ENCODE data around the gene DIAPH3.

DIAPH3 gene

DNA sequence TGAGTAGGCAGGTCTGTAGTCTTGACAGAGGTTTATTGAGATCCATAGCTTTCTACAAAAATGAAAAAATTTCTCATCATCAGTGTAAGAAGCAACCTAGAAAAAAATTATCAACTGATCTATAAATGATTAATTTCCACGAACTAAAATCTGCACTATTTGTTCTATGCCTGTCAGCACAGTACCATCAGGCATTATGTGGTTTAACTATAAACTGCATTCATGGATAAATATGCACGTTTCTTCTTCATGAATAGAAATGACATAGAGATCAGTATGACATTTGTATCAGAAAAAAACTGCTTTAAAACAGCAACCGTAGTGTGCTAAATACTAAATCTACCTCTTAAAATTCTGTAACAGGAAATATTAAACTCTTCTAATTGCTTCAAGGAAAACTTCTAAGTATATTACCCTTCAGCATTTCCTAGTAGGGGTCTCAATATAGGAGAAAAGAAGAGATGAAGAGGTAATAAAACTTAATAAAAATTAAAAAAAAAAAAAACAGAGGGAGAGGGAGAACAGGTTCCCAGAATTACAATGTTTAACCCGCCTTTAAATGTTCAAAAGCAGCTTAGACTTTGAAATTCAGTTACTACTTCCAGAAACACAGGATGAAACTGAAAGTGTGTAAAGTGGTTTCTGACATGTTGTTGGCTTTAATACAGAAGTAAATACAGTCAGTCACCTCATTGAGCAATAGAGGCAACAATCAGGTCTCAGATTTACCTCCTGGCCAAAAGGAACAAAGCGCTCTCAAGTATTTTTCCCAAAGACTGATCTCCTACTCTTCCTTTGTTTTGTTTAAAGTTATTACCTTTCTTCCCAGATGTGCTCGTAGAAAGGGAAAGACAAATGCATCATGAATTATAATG lies 144.4 kb downstream of the DIAPH3 start:
- DNase-seq = peak; percentile 22

DNA sequence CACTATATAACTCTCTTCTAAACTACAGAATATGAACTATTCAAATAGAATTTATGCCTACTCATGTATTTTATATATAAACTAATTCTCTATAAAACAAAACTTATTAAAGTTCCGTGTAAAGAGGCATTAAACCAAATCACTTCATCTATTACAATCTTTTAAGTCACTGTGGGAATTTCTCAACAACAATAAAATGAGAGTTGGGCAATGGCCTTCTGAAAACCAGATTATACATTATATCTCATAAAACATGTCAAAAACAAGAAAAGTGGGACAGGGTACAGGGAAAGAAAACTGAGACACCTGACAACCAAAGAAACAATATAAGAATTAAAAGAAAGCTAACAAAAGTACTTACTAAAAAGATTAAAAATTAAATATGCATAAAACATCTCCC lies 145.2 kb downstream of the DIAPH3 start:
- no peak for DNase-seq

DNA sequence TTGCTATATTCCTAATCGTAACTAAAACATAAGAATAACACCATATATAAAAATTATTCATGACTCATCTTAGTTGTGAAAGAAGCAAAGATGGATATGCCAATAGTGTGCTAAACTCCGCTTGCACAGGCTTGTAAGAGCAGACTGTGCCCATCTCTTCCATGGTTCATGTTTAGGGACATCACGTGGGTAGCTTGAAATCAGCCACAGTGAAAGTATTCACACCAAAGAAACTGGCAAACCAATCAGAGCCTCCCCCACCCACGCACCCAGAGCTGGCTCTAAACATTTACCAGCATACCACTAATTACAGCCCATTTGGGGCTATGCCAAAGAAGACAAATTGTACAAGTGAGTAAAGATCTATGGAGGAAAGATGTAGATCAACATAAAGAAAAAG lies 147.5 kb downstream of the DIAPH3 start:
- no peak for DNase-seq

DNA sequence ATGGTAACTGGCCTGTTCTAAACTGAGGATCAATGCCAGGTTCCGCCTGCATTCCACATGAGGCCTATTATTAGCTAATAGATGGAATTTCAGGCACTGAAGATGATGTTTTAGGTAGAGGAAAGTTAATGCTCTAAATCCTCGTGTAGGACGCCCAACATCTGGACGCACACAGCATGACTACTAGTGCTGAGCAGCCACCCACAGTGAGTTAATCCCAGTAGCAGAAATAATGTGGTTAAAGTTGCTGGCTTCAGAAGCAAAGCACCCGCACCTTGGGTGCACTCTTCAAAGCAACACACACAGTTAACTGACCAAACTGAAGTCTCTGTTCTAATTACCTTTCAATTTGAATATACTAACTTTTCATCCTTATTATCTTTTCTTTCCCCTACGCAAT lies 150.6 kb downstream of the DIAPH3 start:
- no peak for DNase-seq

DNA sequence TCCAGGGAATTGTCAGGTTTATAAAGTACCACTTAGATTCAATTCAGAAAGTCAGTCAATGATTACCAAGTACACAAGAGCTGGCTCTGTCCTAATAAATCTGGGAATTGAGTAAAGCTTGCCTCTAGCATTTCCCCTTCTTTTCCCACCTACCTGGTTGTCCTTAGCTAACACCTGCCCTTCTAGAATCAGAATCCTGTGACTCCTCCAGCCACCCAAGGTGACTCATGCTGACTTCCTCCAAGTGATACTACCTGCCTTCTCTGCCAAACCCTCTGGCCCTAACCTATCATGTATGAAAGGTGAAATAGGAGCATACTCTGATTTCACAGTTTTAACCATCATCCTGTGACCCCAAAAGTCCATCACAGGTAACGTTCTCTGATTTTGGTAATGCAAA lies 151.2 kb downstream of the DIAPH3 start:
- no peak for DNase-seq

DNA sequence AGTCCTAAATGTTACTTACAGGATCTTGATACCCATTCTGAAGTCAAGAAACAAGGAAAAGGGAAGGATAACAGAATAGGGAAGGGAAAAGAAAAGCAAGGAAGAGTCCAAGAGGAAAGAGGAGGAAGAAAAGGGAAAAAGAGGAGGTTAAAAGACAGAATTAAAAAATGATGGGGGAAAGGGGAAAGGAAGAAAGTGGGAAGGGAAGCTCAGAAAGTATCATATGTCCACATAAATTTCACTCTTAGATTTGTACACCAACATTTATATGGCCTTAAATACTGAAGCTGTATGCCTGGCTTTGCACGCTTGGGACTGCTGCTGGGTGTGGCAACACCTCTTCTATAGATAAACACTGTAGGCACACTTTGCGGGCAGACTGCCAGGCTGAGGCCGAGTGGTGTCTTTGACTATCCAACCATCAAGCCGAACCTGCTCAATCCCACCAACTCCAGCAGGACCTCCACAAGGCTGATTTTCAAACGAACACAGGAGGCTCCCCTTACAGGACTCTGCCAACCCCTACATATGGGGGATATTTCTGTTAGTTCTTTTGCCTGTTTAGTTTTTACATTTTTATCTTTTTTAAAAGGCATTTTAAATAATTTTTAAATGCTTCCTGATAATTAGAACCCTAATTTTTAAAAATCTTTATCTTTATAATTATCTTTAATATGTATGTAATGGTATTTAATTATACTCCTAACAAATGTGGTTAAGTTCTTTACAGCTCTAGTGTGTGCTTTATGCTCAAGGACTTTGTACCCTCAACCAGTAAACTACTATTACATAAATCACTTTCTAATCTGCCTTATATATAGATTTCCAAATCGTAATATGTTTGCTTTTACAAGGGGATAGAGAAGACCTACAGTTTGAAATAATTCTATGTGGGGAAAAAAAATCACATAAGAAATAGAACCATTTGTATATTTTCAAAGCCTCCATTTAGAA lies 154.2 kb downstream of the DIAPH3 start:
- DNase-seq = no peak

DNA sequence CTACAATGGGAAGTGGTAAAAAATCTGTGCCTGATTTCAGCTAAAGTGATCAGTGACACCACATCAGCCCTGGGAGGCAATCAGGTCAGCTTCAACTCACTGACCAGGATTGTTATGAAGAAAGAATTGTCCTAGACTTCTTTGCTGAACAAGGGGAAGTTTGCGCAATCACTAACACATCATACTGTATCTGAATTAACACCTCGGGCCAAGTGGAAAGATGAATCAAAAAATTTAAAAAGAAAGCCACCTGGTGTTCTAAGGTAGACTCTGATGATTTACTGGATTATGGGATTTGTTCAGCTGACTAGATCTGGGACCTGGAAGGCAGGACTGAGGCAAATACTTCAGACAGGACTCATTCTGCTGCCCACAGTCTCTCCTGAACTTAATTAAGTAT lies 161.8 kb downstream of the DIAPH3 start:
- DNase-seq = no peak

DNA sequence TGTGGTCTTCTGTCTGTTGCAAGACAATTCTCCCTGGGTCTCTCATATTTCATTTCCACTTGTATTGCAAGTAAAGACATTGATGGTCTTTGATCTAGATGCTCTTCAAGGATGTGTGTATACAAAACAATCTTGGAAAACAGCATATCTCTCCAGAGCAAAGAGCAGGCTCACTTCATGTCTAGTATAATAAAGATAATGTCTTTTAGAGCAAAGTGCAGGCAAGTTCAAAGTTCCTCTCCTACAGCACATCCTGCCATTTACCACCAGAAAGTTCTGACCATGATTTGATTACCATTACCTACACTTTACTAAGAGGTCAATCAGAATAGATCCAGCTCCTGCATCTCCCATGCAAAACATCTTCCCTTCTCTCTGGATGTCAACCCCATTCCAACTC lies 162.8 kb downstream of the DIAPH3 start:
- no peak for DNase-seq

DNA sequence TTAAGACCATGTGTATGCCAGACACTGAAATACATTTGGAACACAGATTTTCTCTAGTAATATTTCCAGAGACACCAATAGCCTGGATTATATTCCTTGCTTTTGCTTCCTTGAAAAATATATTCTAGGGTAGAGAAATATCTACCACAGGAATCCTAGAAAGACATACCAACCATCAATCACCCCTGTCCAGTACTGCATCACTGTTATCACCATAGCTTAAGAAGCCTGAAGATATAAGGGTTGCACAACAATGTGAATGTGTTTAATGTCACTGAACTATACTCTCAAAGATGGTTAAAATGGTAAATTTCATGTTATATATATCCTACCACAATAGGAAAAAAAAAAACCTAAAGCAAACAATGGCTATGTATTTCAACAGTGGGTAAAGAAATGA lies 163.6 kb downstream of the DIAPH3 start:
- DNase-seq = no peak

DNA sequence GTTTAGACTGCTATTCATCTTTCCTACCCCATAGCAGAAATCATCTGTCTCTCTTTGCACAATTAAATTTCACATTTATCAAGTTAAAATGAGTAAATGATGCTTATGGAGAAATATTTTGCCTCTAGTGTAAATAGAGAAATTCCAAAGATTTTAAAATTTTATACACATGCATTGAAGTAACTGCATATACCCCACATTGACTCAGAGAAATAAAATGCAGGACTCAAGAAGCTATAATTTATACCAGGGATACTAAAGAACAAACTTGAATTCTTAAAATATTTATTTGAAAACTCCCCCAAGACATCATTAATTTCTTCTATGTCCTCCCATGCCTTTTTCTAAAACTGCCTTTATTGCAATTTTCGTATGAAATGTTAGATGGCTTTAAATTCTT lies 165.8 kb downstream of the DIAPH3 start:
- no peak for DNase-seq

DNA sequence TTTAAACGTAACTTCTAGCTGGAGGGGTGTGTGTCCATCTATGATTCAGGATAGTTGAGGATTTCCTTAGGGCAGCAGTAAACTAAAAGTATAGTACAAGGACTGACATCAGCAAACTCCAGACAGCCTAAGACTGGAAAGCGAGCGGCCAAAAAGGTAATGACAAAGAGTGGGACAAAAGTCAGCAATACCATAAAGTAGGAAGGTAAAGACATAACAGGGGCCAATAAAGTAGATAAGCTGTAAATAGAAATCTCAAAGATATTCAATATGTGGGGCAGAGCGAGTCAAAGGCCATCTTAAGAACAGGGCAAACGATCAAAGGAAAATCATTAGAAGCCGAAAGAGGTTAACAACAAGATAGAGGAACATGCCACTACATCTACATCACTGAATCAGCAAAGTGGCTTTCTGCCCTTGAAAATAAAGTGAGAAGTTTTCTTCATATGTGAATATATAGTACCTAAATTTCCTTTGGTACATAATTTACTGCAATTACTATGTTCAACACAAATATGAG lies 167.2 kb downstream of the DIAPH3 start:
- DNase-seq = no peak

DNA sequence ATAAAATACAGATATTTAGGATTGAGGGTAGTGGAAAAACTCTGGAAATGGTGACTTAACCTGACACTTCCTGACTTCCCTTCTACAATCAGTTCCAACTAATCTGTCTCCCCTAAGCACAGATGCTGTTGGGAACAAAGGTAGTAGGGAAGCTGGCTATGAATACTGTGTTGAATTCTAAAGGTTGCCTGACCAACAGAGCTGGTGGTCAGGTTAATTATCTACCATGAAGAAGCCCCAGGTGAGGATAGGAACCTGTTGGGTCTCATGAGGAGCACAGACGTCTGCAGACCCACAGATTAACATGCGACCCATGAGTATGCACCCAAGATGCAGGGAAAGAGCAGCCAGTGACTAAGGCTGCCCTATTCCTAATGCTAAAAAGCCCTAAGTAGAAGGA lies 172.3 kb downstream of the DIAPH3 start:
- no peak for DNase-seq

DNA sequence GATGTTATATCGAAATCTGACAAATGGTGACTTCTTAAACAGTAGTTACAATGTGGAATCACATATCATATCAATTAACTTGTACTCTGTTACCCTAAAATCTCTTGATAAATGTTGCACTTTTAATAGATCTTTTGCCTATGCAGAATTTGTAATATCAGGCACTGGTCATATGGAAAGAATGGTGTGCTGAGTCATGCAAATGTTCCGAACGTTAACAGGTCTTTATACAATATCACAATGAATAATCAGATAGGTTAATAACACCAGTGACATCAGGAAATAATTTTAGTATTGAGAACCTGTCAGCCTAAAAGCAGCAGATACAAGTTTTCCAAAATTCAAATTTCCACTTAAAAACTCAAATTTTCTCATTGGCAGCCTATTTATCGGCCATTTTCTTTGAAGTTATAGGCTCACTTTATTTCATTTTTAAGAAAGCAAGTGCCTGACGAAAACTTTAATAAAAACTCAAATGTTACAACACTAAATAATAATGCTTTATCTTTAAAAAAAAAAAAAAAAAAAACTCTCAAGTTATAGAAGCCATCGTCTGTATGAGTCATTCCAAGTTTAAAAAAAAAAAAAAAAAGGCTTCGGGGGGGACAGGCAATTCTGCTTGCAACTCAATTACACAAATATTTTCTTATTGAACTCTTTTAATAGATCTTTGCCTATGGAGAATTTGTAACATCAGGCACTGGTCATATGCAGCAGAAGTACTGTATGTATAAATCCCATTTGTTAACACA lies 180.9 kb downstream of the DIAPH3 start:
- DNase-seq = no peak

DNA sequence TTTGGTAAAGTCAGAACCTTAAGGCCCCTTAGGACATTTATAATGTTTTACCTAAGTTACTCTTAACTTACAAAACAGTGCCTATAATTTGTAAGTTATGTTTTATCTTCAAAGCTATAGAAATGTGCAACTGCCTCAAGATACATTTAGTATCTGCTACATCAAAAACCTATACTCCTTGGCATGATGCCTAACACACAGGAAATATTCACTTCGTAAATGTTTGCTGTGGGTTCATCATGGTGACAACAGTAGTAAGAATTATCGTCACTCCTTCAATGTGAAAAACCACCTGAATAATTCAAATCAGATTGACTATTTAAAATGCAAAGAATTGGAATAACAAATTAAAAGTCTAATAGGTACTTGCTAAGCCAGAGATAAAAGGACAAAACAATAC lies 184.1 kb downstream of the DIAPH3 start:
- no peak for DNase-seq

DNA sequence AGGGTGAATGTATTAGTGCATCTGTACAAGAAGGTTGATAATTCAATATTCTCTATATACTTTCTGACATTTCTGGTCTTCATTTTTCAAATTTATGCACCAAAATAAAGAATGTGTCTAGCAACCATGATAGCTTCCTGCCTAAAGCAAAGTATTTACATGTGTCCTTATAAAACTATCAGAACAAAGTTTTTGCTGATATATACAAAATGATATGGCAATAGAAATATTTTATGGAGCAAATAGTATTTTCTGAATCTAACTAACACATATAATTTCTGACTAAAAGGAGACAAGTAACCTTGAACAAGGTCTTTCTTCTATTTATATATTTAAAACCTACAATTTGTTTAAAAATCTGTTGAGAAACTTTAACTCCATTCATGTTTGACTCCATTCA lies 184.9 kb downstream of the DIAPH3 start:
- no peak for DNase-seq

DNA sequence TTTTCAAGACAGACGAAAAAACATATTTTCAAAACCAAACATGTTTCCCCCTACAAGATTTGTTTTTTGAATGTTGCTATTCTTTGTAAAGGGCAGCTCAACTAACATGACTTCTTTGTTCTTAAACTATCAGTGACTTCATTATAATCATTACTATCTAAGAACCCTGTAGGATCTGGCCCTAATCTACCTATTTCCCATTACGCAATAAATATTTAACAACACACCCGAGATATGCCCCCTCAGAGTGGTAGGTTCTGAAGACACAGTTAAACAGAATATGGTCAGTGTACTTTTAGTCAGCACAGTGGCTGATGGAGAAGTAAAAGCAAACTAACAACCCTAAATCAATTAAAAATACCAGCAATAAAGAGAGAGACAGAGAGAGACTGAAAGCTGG lies 186.9 kb downstream of the DIAPH3 start:
- DNase-seq = no peak

DNA sequence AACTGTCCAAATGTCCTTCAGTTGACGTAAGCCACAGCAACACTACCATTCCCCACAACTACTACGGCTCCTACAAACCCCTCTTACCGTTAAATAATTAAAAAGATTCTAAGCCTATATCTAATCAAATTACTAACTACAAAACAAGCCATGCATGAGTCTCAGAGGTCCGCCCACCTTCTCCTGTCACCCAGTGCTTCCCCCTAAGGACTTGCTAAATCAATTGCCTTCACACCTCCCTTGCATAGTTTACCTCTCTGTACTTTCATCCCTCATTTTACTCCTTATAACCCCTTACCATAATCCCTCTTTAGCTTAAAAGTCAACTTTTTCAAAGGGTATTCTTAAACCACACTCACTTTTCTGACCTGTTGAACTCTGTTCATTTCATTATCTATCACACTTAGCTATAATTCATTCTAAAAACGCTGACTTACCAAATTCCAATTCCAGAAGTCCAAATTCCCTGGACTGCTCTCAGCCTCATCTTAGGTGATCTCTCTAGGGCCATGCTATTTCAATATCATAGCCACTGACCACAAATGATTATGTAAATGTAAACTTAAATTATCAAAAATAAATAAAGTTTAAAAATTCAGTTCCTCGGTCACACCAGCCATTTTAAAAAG lies 187.8 kb downstream of the DIAPH3 start:
- DNase-seq = no peak

DNA sequence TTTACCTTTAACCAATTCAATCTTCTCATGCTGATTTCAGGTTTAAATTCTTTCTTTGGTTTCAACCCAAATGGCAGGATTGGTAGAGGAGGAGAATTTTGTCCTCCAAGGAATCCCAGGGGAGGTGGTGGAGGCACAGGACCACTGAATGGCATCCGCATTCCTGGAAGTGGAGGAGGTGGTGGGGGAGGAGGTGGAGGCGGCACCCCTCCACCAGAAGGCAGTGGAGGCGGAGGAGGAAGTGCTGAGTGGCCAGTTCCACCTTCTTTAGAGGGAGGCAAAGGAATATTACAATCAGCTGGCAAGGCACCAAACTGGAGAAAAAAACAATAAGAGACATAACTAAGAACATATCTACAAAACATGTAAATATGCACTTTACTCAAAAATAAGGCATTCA lies 192.9 kb downstream of the DIAPH3 start:
- DNase-seq = no peak

DNA sequence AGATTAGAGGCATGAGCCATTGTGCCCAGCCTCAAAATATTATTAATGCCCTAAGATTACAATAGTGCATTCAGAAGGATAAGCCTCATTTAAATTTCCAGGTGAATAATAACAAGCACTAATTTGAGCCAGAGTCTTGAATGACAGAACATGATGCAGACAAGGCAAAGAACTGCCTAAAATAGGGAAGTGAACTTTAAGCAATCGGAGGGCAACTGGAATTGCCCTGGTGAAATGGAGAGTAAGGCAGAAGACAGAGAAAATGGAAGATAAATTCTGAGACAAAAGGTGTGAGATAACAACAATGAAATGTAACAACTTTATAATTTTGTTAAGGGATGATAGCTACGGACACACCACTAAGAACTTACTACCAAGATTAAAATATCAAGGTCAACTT lies 199.9 kb downstream of the DIAPH3 start:
- no peak for DNase-seq

DNA sequence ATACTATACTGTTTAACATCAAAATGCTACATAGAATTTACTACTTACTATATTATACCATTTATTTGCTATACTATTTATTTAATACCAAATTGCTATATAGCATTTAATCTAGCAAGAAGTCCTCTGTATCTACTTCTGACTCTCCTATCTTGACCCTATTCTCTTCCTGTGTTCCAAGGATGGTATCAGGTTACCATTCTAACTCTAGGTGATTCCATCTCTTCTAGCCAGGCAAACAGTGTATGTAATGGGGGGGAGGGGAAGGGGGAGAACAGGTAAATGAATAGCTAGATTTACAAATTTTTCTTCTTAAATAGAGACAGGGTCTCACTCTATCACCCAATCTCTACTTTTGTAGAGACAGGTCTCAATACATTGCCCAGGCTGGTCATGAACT lies 200.3 kb downstream of the DIAPH3 start:
- no peak for DNase-seq

DNA sequence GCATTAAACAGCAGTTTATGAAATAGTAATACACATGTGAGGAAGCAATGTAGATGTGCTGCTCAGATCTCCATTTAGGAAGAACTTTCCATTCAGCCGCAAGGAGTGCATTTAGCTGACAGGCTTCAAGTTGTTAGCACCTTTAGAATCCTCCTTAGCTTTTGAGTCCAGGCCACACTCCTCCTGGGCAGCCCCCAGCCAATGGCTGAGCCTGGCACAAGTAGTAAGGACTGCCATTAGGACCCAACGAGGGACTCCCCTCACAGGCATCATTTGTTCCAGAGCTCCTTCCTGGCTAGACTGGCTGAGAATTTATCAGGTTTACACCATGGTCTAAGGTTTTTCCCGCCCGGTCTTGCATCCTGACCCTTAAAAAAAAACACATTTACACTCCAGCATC lies 201.4 kb downstream of the DIAPH3 start:
- no peak for DNase-seq

DNA sequence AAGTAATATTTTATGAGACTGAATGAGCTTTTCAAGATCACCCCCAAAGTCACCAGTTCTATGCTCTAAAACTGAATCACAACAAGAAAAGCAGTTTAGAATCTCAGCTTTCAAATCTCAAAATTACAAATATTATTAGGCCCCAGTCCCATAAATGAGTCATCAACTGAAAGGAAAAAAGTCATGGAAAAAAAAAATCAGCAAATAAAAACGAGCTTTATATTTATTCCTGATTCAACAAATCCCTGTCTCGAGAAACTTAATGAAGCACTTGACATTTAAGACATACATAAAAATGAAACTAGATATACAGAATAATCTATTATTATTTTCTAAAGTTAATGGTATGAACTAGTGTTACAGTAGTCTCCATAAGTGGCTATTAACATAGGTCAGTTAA lies 203.0 kb downstream of the DIAPH3 start:
- DNase-seq = no peak

DNA sequence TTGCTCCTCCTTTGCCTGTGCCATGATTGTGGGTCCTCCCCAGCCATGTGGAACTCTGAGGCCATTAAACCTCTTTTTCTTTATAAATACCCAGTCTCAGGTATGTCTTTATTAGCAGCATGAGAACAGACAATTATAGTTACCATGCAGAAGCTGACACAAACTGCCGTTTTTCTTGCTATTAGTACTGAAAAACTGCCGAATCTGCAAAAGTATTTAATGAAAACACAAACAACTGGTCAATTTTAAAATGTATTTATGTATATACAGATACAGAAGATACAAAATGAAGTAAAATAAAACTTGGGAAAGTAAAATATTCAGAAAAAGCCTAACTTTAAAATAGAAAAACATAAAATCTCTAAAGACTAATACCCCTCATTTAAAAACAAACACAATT lies 206.3 kb downstream of the DIAPH3 start:
- no peak for DNase-seq

All from activated CD4-positive, alpha-beta T cell treated with anti-CD3 and anti-CD28 coated beads, Interleukin-2, Interleukin-6, amounts not matched to agents 100 ng/mL and 50 ng/mL, durations not matched to agents 16 hours and 8 hours (primary cell).